Muscle of arm (tissue), 12 donors: ENCODE results near the gene VAMP8. TPM values are rescaled to one million over a fixed set of nuclear protein-coding genes. Genes with fewer than 3 reads are reported as not detected.
"Not testable (repeated sequence)": the region's sequence is repeated elsewhere in the genome, so short reads cannot be mapped to it uniquely, and the experiment has no call there.

Source experiments
- DNase-seq: peaks from one replicate; pipeline ENCODE4 v3.0.0-alpha.2; 2013
- polyA plus RNA-seq, 12 donors: library from polyadenylated mRNA; unstranded; fragments of 120-200 nt; gene quantifications; one replicate each; pipeline ENCODE4 v1.2.1, GENCODE V29; 2013; ENCODE audit not compliant: insufficient read length in 12 of 12

VAMP8 gene
- polyA plus RNA-seq, 12 donors: 9.6 to 34.0 (median 13.7) TPM; not detected in 1

GRCh38 chr2:85614757-85615156 lies 37.4 kb downstream of the VAMP8 start:
- DNase-seq: not testable (repeated sequence)

GRCh38 chr2:85615413-85615728 lies 38.0 kb downstream of the VAMP8 start:
- DNase-seq: no peak

GRCh38 chr2:85617723-85618122 lies 40.3 kb downstream of the VAMP8 start:
- not testable (repeated sequence) for DNase-seq

- no peak for DNase-seq
Measured at GRCh38 chr2:85619617-85620016, 42.2 kb downstream of the VAMP8 start.

- no peak for DNase-seq
Measured at GRCh38 chr2:85621338-85621737, 44.0 kb downstream of the VAMP8 start.

- DNase-seq: no peak
Measured at GRCh38 chr2:85623991-85624390, 46.6 kb downstream of the VAMP8 start.

GRCh38 chr2:85628658-85629057 lies 51.3 kb downstream of the VAMP8 start:
- DNase-seq: no peak

GRCh38 chr2:85631316-85631715 lies 53.9 kb downstream of the VAMP8 start:
- DNase-seq: no peak

Other genes starting within 250 kb of the VAMP8 start
- 10 to 100 TPM in 11 of 12 donors, not detected in 1; 62.0 to 93.9 (median 70.7) TPM for gene TGOLN2, start 249.6 kb upstream of the VAMP8 start, polyA plus RNA-seq
- gene RETSAT, start 223.1 kb upstream of the VAMP8 start, polyA plus RNA-seq: 10 to 100 TPM in 11 of 12 donors, not detected in 1; 11.9 to 21.6 (median 14.7) TPM
- 10 to 100 TPM in 11 of 12 donors, not detected in 1; 11.1 to 27.4 (median 14.9) TPM for gene ELMOD3, start 222.8 kb upstream of the VAMP8 start, polyA plus RNA-seq
- 10 to 100 TPM in 10 of 12 donors, 1 to 10 TPM in 1, not detected in 1; 8.7 to 80.7 (median 22.0) TPM for gene CAPG, start 167.2 kb upstream of the VAMP8 start, polyA plus RNA-seq
- 1 to 10 TPM in 2 of 12 donors, under 1 TPM in 8, not detected in 2; 0.21 to 1.5 (median 0.62) TPM for gene SH2D6, start 158.9 kb upstream of the VAMP8 start, polyA plus RNA-seq
- 100 to 1,000 TPM in 11 of 12 donors, not detected in 1; 145 to 284 (median 207) TPM for gene MAT2A, start 38.4 kb upstream of the VAMP8 start, polyA plus RNA-seq
- 10 to 100 TPM in 11 of 12 donors, not detected in 1; 10.1 to 26.8 (median 23.1) TPM for gene GGCX, start 16.1 kb upstream of the VAMP8 start, polyA plus RNA-seq
- gene VAMP5, start 6.8 kb downstream of the VAMP8 start, polyA plus RNA-seq: 10 to 100 TPM in 11 of 12 donors, not detected in 1; 19.4 to 44.4 (median 38.0) TPM
- 10 to 100 TPM in 11 of 12 donors, not detected in 1; 50.8 to 72.4 (median 61.3) TPM for gene RNF181, start 18.2 kb downstream of the VAMP8 start, polyA plus RNA-seq
- gene TMEM150A, start 25.1 kb downstream of the VAMP8 start, polyA plus RNA-seq: 10 to 100 TPM in 2 of 12 donors, 1 to 10 TPM in 9, not detected in 1; 7.3 to 25.4 (median 8.8) TPM
- 1,000 to 10,000 TPM in 1 of 12 donors, 10 to 100 TPM in 11; 41.0 to 2,776 (median 53.5) TPM for gene C2orf68, start 34.5 kb downstream of the VAMP8 start, polyA plus RNA-seq
- 10 to 100 TPM in 11 of 12 donors, not detected in 1; 21.5 to 48.2 (median 42.2) TPM for gene USP39, start 38.6 kb downstream of the VAMP8 start, polyA plus RNA-seq
- gene SFTPB, start 90.6 kb downstream of the VAMP8 start, polyA plus RNA-seq: under 1 TPM in 7 of 12 donors, not detected in 5; 0.04 to 0.23 (median 0.08) TPM
- gene GNLY, start 116.8 kb downstream of the VAMP8 start, polyA plus RNA-seq: 1 to 10 TPM in 5 of 12 donors, under 1 TPM in 4, not detected in 3; 0.42 to 2.9 (median 1.1) TPM
- gene ATOH8, start 176.4 kb downstream of the VAMP8 start, polyA plus RNA-seq: 10 to 100 TPM in 11 of 12 donors, not detected in 1; 11.4 to 29.5 (median 14.7) TPM